TTC549 (cell line): Measurements from ENCODE around the gene UGT2B7.
"Not testable (repeated sequence)": the region's sequence is repeated elsewhere in the genome, so short reads cannot be mapped to it uniquely, and the experiment has no call there.

ENCODE experiments used
- FAIRE-seq: peaks from 2 replicates; lab custom pipeline; 2012; peaks lifted over from hg19 to GRCh38; lab: Jason Lieb, UNC

UGT2B7 gene

GRCh38 chr4:69089388-69089787 lies 6.9 kb upstream of the UGT2B7 start:
- FAIRE-seq = no peak

DNA sequence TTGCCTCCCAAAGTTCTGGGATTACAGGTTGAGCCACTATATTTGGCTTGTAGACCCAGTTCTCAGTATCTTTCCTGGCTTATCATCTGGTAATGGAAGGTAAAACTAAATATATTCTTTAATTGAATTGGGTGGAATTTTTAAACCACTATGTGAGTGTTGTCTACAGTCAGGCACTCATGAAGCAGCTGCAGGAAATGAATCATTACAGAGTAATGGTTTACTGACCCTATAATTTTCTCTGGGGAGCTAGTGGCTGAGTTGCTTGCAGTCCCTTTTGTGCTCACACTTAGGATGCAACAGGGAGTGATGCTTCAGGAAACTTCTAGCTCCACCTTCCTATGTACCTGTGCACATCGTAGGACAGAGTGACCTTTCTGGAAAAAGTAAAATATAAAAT lies 4.1 kb upstream of the UGT2B7 start:
- no peak for FAIRE-seq

DNA sequence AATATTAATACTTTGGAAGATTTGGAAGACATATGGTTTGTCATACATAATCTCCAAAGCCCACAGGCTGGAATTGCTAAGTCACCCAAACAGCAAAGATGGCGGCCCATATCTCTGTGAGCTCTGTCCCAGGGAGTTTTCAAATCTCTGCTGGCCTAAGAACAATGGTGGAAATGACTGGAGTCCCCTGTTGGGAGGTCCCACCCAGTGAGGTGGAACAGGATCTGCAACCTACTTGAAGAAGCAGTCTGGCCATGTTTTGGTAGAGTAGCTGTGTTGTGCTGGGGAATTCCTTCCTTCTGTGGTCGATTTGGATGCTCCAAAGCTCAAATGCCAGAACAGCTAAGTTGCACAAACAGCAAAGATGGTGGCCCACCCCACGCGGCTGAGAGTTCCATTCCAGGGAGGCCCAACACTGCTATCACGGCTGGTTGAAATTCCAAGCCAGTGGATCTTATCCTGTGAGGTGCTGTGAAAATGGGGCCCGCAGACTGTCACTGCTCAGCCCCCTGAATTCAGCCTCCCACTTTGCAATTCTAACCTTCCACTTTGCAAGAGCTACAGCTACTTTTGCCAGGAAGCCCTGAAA lies 3.2 kb upstream of the UGT2B7 start:
- no peak for FAIRE-seq

DNA sequence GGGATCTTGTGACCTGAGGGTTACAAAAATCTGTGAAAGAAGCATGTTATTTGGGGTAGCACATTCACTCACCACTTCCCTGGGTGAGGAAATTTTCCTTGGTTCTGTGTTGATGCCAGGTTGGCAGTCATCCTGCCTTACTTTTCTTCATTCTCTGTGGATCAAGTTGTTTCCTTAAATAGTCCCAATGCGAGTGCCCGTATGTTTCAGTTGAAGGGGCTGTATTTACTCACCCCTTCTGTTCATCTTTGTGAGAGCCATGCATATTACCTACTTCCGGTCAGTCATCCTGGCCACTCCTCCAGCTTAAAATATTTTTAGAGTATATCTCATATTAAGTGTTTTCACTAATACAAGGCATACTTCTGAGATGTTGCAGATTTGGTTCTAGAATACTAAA lies 2.6 kb upstream of the UGT2B7 start:
- no peak for FAIRE-seq

DNA sequence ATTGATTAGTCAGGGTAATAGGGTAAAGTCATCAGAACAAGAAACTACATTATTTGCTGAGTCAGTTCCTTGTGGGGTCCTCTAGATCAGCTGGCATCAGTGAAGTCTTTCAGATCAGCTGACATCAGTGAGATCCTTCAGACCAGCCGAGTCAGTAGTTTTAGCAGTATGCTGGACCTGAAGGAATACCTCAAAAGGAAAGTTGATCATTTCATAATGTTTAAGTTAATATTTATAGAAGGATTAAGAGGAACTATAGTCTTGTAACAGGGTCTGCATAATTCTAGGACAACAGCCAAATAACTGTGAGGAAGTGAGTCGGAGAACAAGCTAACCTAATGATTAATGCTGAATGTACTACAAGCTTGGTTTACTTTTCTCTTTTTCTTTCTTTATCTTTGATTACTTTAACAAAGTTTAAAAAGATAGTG lies 958 bp upstream of the UGT2B7 start:
- FAIRE-seq = no peak

- FAIRE-seq = no peak
These were observed 536 bp downstream of the UGT2B7 start for GRCh38 chr4:69096810-69097209.

DNA sequence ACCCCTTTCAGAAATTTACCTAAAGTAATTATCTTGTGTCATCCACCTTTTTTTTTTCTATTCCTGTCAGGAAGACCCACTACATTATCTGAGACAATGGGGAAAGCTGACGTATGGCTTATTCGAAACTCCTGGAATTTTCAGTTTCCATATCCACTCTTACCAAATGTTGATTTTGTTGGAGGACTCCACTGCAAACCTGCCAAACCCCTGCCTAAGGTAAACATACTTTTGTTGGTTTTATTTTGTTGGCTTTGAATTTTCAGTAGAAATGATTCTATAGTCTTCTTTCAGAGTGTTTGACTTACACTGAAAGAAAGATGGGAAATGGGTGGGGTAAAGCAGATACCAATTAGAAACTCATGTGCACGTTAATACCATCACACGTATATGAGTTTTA lies 2.2 kb downstream of the UGT2B7 start:
- no peak for FAIRE-seq

- no peak for FAIRE-seq
These were observed 3.6 kb downstream of the UGT2B7 start for GRCh38 chr4:69099910-69100309.

GRCh38 chr4:69102668-69103067 lies 6.4 kb downstream of the UGT2B7 start:
- not testable (repeated sequence) for FAIRE-seq

DNA sequence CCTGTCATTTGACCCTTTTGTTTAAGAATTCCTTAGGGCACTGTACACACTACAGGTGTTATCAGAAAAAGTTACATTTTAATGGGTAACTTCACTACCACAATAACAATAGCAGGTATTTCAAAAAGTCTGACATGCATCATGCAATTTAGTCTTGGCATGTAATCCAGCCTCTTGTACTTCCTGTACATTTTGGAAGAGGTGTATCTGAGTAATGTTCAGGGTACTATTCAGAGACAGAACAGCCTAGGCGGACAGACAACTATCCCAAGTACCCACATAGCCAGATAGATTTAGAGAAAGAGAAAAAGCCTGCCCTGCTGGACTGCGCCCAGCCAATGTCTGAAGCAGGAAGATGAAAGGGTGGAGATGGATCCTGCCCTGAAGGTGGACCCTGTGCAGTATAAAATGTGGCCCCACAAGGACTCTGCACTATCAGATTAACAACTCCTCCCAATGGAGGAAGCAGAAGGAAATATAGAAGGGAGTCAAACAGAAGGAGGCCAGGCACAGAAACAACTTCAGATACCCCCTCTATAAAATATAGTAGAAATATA lies 8.5 kb downstream of the UGT2B7 start:
- FAIRE-seq = no peak

DNA sequence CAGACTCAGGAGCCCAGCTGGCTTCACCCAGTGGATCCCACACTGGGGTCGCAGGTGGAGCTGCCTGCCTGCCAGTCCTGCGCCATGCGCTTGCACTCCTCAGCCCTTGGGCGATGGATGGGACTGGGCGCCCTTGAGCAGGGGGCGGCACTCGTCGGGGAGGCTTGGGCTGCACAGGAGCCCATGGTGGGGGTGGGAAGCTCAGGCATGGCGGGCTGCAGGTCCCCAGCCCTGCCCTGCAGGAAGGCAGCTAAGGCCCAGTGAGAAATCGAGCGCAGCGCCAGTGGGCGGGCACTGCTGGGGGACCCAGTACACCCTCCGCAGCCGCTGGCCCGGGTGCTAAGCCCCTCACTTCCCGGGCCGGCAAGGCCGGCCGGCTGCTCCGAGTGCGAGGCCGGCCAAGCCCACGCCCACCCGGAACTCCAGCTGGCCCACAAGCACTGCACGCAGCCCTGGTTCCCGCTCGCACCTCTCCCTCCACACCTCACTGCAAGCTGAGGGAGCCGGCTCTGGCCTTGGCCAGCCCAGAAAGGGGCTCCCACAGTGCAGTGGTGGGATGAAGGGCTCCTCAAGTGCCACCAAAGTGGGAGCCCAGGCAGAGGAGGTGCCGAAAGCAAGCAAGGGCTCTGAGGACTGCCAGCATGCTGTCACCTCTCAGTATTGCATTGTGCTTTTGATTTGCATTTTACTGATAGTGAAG lies 19.0 kb downstream of the UGT2B7 start:
- FAIRE-seq = not testable (repeated sequence)

DNA sequence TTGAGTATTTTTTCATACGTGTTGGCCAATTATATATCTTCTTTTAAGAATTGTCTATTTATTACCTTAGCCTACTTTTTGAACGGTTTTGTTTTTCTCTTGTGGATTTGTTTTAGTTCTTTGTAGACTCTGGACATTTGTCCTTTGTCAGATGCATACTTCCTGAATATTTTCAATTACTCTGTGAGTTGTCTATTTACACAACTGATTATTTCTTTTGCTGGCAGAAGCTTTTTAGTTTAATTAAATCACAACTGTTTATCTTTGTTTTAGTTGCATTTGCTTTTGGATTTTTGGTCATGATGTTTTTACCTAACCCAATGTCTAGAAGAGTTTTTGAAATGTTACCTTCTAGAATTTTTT lies 19.6 kb downstream of the UGT2B7 start:
- no peak for FAIRE-seq

DNA sequence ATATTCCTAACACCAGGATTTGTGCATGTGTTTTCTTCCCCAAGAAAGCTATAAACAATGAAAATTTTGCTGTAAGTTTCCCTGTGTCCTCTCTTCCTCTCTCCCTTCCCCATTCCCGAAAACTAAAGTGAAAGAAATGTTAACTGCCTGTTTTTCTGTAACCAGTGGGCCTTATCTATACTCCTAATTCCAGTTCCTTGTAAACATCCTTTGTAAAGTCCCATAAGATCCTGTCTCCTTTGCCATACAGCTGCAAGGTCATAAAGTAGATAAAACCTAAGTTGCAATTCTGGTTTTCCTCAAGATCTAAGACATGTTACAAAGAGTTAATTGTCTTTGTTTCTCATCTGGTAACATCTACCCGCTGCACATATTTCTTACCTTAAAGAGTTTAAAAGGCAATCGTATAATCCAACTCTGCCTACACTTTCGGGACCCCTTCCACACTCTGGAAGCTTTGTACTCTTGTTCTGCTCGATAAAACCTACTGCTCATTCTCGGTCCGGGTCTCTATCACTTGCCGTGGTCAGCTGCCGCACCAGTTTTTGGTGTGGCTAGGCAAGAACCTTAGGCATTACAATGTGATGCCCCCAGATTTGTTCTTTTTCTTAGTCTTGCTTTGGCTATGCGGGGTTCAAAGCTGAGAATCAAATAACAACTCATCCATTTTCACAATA lies 20.5 kb downstream of the UGT2B7 start:
- no peak for FAIRE-seq

DNA sequence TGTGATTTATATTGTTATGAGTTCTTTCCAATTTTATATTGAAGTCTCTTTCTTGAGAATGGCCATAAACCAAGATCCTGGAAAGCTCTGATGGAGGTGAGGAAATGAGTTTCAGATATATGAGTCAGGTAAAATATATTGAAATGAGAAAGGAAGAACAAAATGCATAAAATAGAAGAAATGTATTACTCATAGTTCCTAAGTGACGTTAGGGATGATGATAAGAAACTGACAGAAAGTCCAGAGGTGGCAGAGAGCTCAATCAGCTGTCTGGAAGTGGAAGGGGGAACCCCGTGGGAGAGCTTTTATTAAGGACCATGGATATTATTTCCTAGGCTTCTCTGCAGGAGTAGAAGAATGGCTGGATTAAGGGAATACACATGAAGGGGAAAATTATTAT lies 24.6 kb downstream of the UGT2B7 start:
- FAIRE-seq = no peak

- no peak for FAIRE-seq
These were observed 26.2 kb downstream of the UGT2B7 start for GRCh38 chr4:69122476-69122875.

GRCh38 chr4:69124941-69125340 lies 28.7 kb downstream of the UGT2B7 start:
- FAIRE-seq = no peak

DNA sequence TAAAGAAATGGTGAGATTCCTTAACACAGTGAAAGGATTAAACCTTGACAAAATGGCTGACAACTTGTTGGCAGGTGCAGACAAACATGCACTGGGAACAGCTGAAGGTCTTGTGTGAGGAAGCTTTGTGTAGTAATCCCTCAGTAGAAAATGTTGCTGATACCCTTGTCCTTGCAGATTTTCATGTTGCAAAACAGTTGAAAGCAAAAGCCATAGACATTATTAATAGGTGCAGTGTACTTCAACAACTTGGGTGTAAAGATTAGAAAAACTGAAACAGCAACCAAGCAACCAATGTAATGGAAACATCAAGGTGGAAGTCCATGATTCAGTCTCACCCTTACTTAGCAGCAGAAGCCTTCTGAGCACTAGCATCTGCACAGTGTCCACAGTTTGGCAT lies 29.8 kb downstream of the UGT2B7 start:
- no peak for FAIRE-seq

GRCh38 chr4:69133993-69134392 lies 37.7 kb downstream of the UGT2B7 start:
- FAIRE-seq = no peak

GRCh38 chr4:69134471-69134870 lies 38.2 kb downstream of the UGT2B7 start:
- FAIRE-seq = no peak

DNA sequence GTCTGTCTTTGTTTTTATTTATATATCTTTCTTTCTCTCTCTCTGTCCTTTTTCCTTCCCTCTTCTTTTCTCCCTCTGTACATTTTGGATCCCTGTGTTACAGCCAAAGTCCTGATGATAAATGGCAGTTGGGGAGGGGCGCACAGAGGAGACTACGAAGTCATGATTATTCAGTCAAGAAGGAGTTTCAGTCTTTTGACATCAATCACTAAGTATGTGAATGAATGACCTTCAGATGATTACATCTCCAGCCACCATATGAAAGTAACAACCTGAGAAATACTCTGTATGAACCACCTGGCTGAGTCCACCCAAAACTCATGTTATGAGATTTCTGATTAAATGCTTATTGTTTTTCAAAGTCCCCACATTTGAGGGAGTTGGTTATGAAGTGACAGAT lies 45.0 kb downstream of the UGT2B7 start:
- FAIRE-seq = no peak

DNA sequence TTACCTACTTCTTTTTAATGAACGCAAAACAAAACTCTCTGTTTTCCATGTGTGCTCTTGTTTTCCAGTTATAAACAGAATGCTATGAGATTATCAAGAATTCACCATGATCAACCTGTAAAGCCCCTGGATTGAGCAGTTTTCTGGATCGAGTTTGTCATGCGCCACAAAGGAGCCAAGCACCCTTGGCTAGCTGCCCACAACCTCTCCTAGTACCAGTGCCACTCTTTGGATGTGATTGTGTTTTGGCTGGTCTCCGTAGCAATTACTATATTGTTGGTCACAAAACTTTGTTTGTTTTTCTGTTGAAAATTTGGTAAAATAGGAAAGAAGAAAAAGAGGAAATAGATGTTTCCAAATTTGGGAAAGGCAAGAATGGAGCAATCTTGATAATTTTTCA lies 51.1 kb downstream of the UGT2B7 start:
- FAIRE-seq = no peak

DNA sequence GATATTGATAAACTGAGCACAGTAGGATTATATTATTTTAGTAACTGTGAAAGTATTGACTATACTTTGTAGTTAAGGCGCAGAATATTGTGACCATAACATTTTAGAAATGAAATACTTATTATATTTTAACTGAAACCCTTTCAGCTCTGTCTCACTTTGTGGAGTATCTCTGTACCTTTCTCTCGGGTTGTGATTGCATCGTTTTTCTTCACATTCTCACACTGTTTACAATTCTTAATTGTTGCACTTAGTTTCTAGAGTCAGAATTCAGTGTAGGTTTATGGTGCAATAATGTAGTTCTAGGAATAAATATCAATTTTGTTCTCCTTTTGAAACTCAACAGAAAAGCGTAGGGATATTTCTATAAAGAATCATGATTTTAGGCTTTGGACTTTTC lies 57.7 kb downstream of the UGT2B7 start:
- no peak for FAIRE-seq

DNA sequence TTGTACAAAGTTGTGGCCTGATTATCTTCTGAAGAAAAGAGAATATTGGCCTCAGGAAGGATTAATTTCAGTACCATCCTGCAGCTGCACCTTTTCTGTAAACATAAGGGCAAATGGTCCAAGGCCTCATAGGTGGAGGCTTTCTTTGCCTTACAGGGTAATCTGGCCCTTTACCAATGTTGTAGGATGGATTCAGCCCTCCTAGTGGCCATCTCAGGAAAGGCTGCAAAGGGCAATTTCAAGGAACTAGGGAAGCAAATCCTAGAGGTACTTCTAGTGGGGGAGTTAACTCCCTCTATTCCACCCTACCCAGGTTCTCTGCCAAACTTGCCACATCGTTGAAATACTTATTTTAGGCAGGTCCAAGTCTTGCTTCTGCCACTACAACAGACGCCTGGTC lies 60.6 kb downstream of the UGT2B7 start:
- no peak for FAIRE-seq
